ENCODE measurements around the gene SEMA4A. TPM values are rescaled to one million over a fixed set of nuclear protein-coding genes. Genes with fewer than 3 reads are reported as not detected.

The SEMA4A gene
- total and polyA plus RNA-seq, 9 donors, result 1.5 to 5.4 (median 3.2) TPM

Other genes with a start within 250 kb of the SEMA4A start
- gene RIT1, start 242.2 kb upstream of the SEMA4A start, total RNA-seq, result 27.7 TPM
- 10 to 100 TPM; 19.2 to 37.0 (median 25.5) TPM for gene RIT1, start 242.2 kb upstream of the SEMA4A start, polyA plus RNA-seq (ENCODE audit: insufficient read depth in 1 of 8, insufficient read length in 8 of 8, low replicate concordance in 1 of 8)
- 30.0 TPM for gene KHDC4, start 219.2 kb upstream of the SEMA4A start, total RNA-seq
- 10 to 100 TPM; 24.5 to 38.0 (median 29.9) TPM for gene KHDC4, start 219.2 kb upstream of the SEMA4A start, polyA plus RNA-seq (ENCODE audit: insufficient read depth in 1 of 8, insufficient read length in 8 of 8, low replicate concordance in 1 of 8)
- not detected for gene RXFP4, start 211.9 kb upstream of the SEMA4A start, total RNA-seq
- under 1 TPM in 5 of 8 donors, not detected in 3; 0.12 to 0.65 (median 0.23) TPM for gene RXFP4, start 211.9 kb upstream of the SEMA4A start, polyA plus RNA-seq (ENCODE audit: insufficient read depth in 1 of 8, insufficient read length in 8 of 8, low replicate concordance in 1 of 8)
- gene ARHGEF2, start 175.0 kb upstream of the SEMA4A start, total RNA-seq, result 100 TPM
- gene ARHGEF2, start 175.0 kb upstream of the SEMA4A start, polyA plus RNA-seq (ENCODE audit: insufficient read depth in 1 of 8, insufficient read length in 8 of 8, low replicate concordance in 1 of 8), result 100 to 1,000 TPM; 124 to 153 (median 140) TPM
- gene SSR2, start 132.6 kb upstream of the SEMA4A start, total RNA-seq, result 287 TPM
- 100 to 1,000 TPM; 210 to 323 (median 247) TPM for gene SSR2, start 132.6 kb upstream of the SEMA4A start, polyA plus RNA-seq (ENCODE audit: insufficient read depth in 1 of 8, insufficient read length in 8 of 8, low replicate concordance in 1 of 8)
- gene UBQLN4, start 99.8 kb upstream of the SEMA4A start, total RNA-seq, result 19.2 TPM
- gene UBQLN4, start 99.8 kb upstream of the SEMA4A start, polyA plus RNA-seq (ENCODE audit: insufficient read depth in 1 of 8, insufficient read length in 8 of 8, low replicate concordance in 1 of 8), result 10 to 100 TPM; 40.1 to 48.0 (median 43.8) TPM
- gene LAMTOR2, start 98.8 kb upstream of the SEMA4A start, total RNA-seq, result 53.7 TPM
- 10 to 100 TPM; 38.7 to 51.0 (median 44.9) TPM for gene LAMTOR2, start 98.8 kb upstream of the SEMA4A start, polyA plus RNA-seq (ENCODE audit: insufficient read depth in 1 of 8, insufficient read length in 8 of 8, low replicate concordance in 1 of 8)
- gene RAB25, start 92.4 kb upstream of the SEMA4A start, total RNA-seq, result not detected
- 1 to 10 TPM in 3 of 8 donors, under 1 TPM in 5; 0.16 to 7.4 (median 0.30) TPM for gene RAB25, start 92.4 kb upstream of the SEMA4A start, polyA plus RNA-seq (ENCODE audit: insufficient read depth in 1 of 8, insufficient read length in 8 of 8, low replicate concordance in 1 of 8)
- gene MEX3A, start 71.1 kb upstream of the SEMA4A start, total RNA-seq, result 9.4 TPM
- gene MEX3A, start 71.1 kb upstream of the SEMA4A start, polyA plus RNA-seq (ENCODE audit: insufficient read depth in 1 of 8, insufficient read length in 8 of 8, low replicate concordance in 1 of 8), result 10 to 100 TPM; 15.8 to 32.4 (median 25.8) TPM
- 371 TPM for gene LMNA, start 38.9 kb upstream of the SEMA4A start, total RNA-seq
- 100 to 1,000 TPM; 335 to 408 (median 371) TPM for gene LMNA, start 38.9 kb upstream of the SEMA4A start, polyA plus RNA-seq (ENCODE audit: insufficient read depth in 1 of 8, insufficient read length in 8 of 8, low replicate concordance in 1 of 8)
- 6.3 TPM for gene SLC25A44, start 40.5 kb downstream of the SEMA4A start, total RNA-seq
- 10 to 100 TPM; 10.2 to 12.1 (median 11.1) TPM for gene SLC25A44, start 40.5 kb downstream of the SEMA4A start, polyA plus RNA-seq (ENCODE audit: insufficient read depth in 1 of 8, insufficient read length in 8 of 8, low replicate concordance in 1 of 8)
- 51.8 TPM for gene PMF1, start 59.4 kb downstream of the SEMA4A start, total RNA-seq
- gene PMF1, start 59.4 kb downstream of the SEMA4A start, polyA plus RNA-seq (ENCODE audit: insufficient read depth in 1 of 8, insufficient read length in 8 of 8, low replicate concordance in 1 of 8), result 10 to 100 TPM; 42.2 to 53.0 (median 43.7) TPM
- gene BGLAP, start 88.6 kb downstream of the SEMA4A start, total RNA-seq, result 1.2 TPM
- 1 to 10 TPM in 6 of 8 donors, under 1 TPM in 2; 0.55 to 3.5 (median 1.5) TPM for gene BGLAP, start 88.6 kb downstream of the SEMA4A start, polyA plus RNA-seq (ENCODE audit: insufficient read depth in 1 of 8, insufficient read length in 8 of 8, low replicate concordance in 1 of 8)
- gene PAQR6, start 94.5 kb downstream of the SEMA4A start, total RNA-seq, result 1.2 TPM
- 1 to 10 TPM; 2.2 to 7.7 (median 4.9) TPM for gene PAQR6, start 94.5 kb downstream of the SEMA4A start, polyA plus RNA-seq (ENCODE audit: insufficient read depth in 1 of 8, insufficient read length in 8 of 8, low replicate concordance in 1 of 8)
- gene SMG5, start 129.2 kb downstream of the SEMA4A start, total RNA-seq, result 42.8 TPM
- 10 to 100 TPM; 39.0 to 50.7 (median 47.0) TPM for gene SMG5, start 129.2 kb downstream of the SEMA4A start, polyA plus RNA-seq (ENCODE audit: insufficient read depth in 1 of 8, insufficient read length in 8 of 8, low replicate concordance in 1 of 8)
- gene TMEM79, start 130.7 kb downstream of the SEMA4A start, total RNA-seq, result 2.1 TPM
- 1 to 10 TPM; 3.7 to 7.4 (median 4.8) TPM for gene TMEM79, start 130.7 kb downstream of the SEMA4A start, polyA plus RNA-seq (ENCODE audit: insufficient read depth in 1 of 8, insufficient read length in 8 of 8, low replicate concordance in 1 of 8)
- 24.3 TPM for gene GLMP, start 142.1 kb downstream of the SEMA4A start, total RNA-seq
- gene GLMP, start 142.1 kb downstream of the SEMA4A start, polyA plus RNA-seq (ENCODE audit: insufficient read depth in 1 of 8, insufficient read length in 8 of 8, low replicate concordance in 1 of 8), result 10 to 100 TPM; 17.7 to 29.1 (median 23.8) TPM
- gene VHLL, start 145.7 kb downstream of the SEMA4A start, total RNA-seq, result not detected
- gene VHLL, start 145.7 kb downstream of the SEMA4A start, polyA plus RNA-seq (ENCODE audit: insufficient read depth in 1 of 8, insufficient read length in 8 of 8, low replicate concordance in 1 of 8), result not detected
- 207 TPM for gene CCT3, start 184.7 kb downstream of the SEMA4A start, total RNA-seq
- 100 to 1,000 TPM; 197 to 293 (median 225) TPM for gene CCT3, start 184.7 kb downstream of the SEMA4A start, polyA plus RNA-seq (ENCODE audit: insufficient read depth in 1 of 8, insufficient read length in 8 of 8, low replicate concordance in 1 of 8)
- gene TSACC, start 184.9 kb downstream of the SEMA4A start, total RNA-seq, result 0.27 TPM
- 1 to 10 TPM in 1 of 8 donors, under 1 TPM in 7; 0.20 to 1.5 (median 0.58) TPM for gene TSACC, start 184.9 kb downstream of the SEMA4A start, polyA plus RNA-seq (ENCODE audit: insufficient read depth in 1 of 8, insufficient read length in 8 of 8, low replicate concordance in 1 of 8)
- not detected for gene RHBG, start 215.6 kb downstream of the SEMA4A start, total RNA-seq
- gene RHBG, start 215.6 kb downstream of the SEMA4A start, polyA plus RNA-seq (ENCODE audit: insufficient read depth in 1 of 8, insufficient read length in 8 of 8, low replicate concordance in 1 of 8), result 1 to 10 TPM in 1 of 8 donors, under 1 TPM in 2, not detected in 5; 0.13 to 1.2 (median 0.49) TPM